ENCODE results near the gene TBC1D2B.

TBC1D2B gene

DNA sequence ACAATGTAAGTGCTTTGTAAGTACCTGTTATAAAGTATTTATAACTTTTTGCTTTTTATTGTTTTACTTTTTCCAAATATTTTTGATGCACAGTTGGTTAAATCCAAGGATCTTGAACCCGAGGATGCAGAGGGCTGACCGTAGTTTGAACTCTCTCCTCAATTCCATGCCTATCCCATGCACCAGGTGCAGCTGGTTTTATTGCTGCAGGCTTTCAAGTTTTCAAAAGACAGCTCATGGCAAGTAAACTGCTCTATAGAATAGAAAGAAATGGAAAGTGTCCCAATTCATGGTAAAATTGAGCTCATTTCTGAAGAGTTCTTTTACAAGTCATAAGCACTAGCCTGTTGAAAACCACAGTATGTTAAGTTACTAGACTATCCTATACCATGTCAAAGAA, 131.9 kb downstream of the TBC1D2B start:
- no peak overlapping the region for H3K4me3 ChIP-seq (ENCODE audit: low read depth, low read length)
- TF ChIP-seq CTCF (IDR thresholded peaks at IDR 0.05; ENCODE audit: low read depth, low read length) = no peak
